ENCODE data around the gene EPC2.
"Not testable (repeated sequence)": the region's sequence is repeated elsewhere in the genome, so short reads cannot be mapped to it uniquely, and the experiment has no call there.

The EPC2 gene

GRCh38 chr2:148739454-148740105 is 95.0 kb downstream of the EPC2 start:
- no peaks in the 10 kb centered on the region for H3K27me3 ChIP-seq (ENCODE audit: low read depth)
- peaks cover 13% of the 10 kb centered on the region for H3K4me1 ChIP-seq
- in situ Hi-C loops (cut with MboI; ENCODE audit: low sequenced_read_pairs): no loop called here
- no peak overlapping the region for H3K4me3 ChIP-seq
- H3K36me3 ChIP-seq (replicated peaks): no peaks in the 10 kb centered on the region
- DNase-seq (ENCODE audit: low spot score in 2 of 2): no peak
- no peaks in the 10 kb centered on the region for H3K9me3 ChIP-seq

GRCh38 chr2:148742373-148742772 is 97.8 kb downstream of the EPC2 start:
- in situ Hi-C loops (cut with MboI; ENCODE audit: low sequenced_read_pairs): no loop called here
- no peaks in the 10 kb centered on the region for H3K36me3 ChIP-seq (replicated peaks)
- H3K27me3 ChIP-seq (ENCODE audit: low read depth): no peaks in the 10 kb centered on the region
- no peak overlapping the region for H3K4me3 ChIP-seq
- no peaks in the 10 kb centered on the region for H3K9me3 ChIP-seq
- no peak for DNase-seq (ENCODE audit: low spot score in 2 of 2)
- H3K4me1 ChIP-seq: peaks cover 18% of the 10 kb centered on the region

GRCh38 chr2:148745151-148745851 is 100.8 kb downstream of the EPC2 start:
- peak; percentile 29 to 96 for DNase-seq (ENCODE audit: low spot score in 2 of 2)
- Histone ChIP-seq H3K4me3 (no peak overlapping the region), H3K4me1 (peaks cover 18% of the 10 kb centered on the region), H3K9me3 (no peaks in the 10 kb centered on the region), H3K27me3 (ENCODE audit: low read depth) (no peaks in the 10 kb centered on the region), H3K36me3 (replicated peaks) (no peaks in the 10 kb centered on the region)
- in situ Hi-C loops (cut with MboI; ENCODE audit: low sequenced_read_pairs): no loop called here

GRCh38 chr2:148746973-148747372 is 102.4 kb downstream of the EPC2 start:
- H3K27me3 ChIP-seq (ENCODE audit: low read depth): no peaks in the 10 kb centered on the region
- no peaks in the 10 kb centered on the region for H3K9me3 ChIP-seq
- H3K4me1 ChIP-seq: peaks cover 17% of the 10 kb centered on the region
- no peak overlapping the region for H3K4me3 ChIP-seq
- no peaks in the 10 kb centered on the region for H3K36me3 ChIP-seq (replicated peaks)
- DNase-seq (ENCODE audit: low spot score in 2 of 2): no peak
- in situ Hi-C loops (cut with MboI; ENCODE audit: low sequenced_read_pairs): no loop called here

- no peaks in the 10 kb centered on the region for H3K9me3 ChIP-seq
- no peak for DNase-seq (ENCODE audit: low spot score in 2 of 2)
- no peaks in the 10 kb centered on the region for H3K36me3 ChIP-seq (replicated peaks)
- no peak overlapping the region for H3K4me3 ChIP-seq
- no peaks in the 10 kb centered on the region for H3K27me3 ChIP-seq (ENCODE audit: low read depth)
- in situ Hi-C loops (cut with MboI; ENCODE audit: low sequenced_read_pairs): no loop called here
- H3K4me1 ChIP-seq: no peaks in the 10 kb centered on the region
Observed at GRCh38 chr2:148751907-148752306, 107.4 kb downstream of the EPC2 start.

- in situ Hi-C loops (cut with MboI; ENCODE audit: low sequenced_read_pairs): no loop called here
- Histone ChIP-seq H3K36me3 (replicated peaks) (no peaks in the 10 kb centered on the region), H3K4me1 (no peaks in the 10 kb centered on the region), H3K27me3 (ENCODE audit: low read depth) (no peaks in the 10 kb centered on the region), H3K4me3 (no peak overlapping the region), H3K9me3 (no peaks in the 10 kb centered on the region)
- DNase-seq (ENCODE audit: low spot score in 2 of 2): no peak
Observed at GRCh38 chr2:148752977-148753376, 108.4 kb downstream of the EPC2 start.

- no peak for DNase-seq (ENCODE audit: low spot score in 2 of 2)
Observed at GRCh38 chr2:148754864-148755263, 110.3 kb downstream of the EPC2 start.

GRCh38 chr2:148756292-148756975 is 111.9 kb downstream of the EPC2 start:
- no peak for DNase-seq (ENCODE audit: low spot score in 2 of 2)
- no peak overlapping the region for H3K4me3 ChIP-seq
- H3K27me3 ChIP-seq (ENCODE audit: low read depth): no peaks in the 10 kb centered on the region
- no peaks in the 10 kb centered on the region for H3K36me3 ChIP-seq (replicated peaks)
- in situ Hi-C loops (cut with MboI; ENCODE audit: low sequenced_read_pairs): no loop called here
- no peaks in the 10 kb centered on the region for H3K9me3 ChIP-seq
- no peaks in the 10 kb centered on the region for H3K4me1 ChIP-seq

More at GRCh38 chr2:148754864-148755263, 110.3 kb downstream of the EPC2 start:
- Histone ChIP-seq H3K9me3 (no peaks in the 10 kb centered on the region), H3K36me3 (replicated peaks) (no peaks in the 10 kb centered on the region), H3K27me3 (ENCODE audit: low read depth) (no peaks in the 10 kb centered on the region), H3K4me1 (no peaks in the 10 kb centered on the region), H3K4me3 (no peak overlapping the region)
- in situ Hi-C loops (cut with MboI; ENCODE audit: low sequenced_read_pairs): no loop called here

GRCh38 chr2:148764815-148765214 is 120.3 kb downstream of the EPC2 start:
- Histone ChIP-seq H3K36me3 (replicated peaks) (peaks cover 7% of the 10 kb centered on the region; the same call in 1 of the 2 replicates), H3K9me3 (no peaks in the 10 kb centered on the region), H3K4me3 (no peak overlapping the region), H3K4me1 (no peaks in the 10 kb centered on the region), H3K27me3 (ENCODE audit: low read depth) (no peaks in the 10 kb centered on the region)
- in situ Hi-C loops (cut with MboI; ENCODE audit: low sequenced_read_pairs): no loop called here
- no peak for DNase-seq (ENCODE audit: low spot score in 2 of 2)

- in situ Hi-C loops (cut with MboI; ENCODE audit: low sequenced_read_pairs): no loop called here
- Histone ChIP-seq H3K4me3 (no peak overlapping the region), H3K4me1 (no peaks in the 10 kb centered on the region), H3K36me3 (replicated peaks) (peaks cover 20% of the 10 kb centered on the region), H3K27me3 (ENCODE audit: low read depth) (no peaks in the 10 kb centered on the region), H3K9me3 (no peaks in the 10 kb centered on the region)
- no peak for DNase-seq (ENCODE audit: low spot score in 2 of 2)
Observed at GRCh38 chr2:148770047-148770446, 125.5 kb downstream of the EPC2 start.

GRCh38 chr2:148781544-148781943 is 137.0 kb downstream of the EPC2 start:
- Histone ChIP-seq H3K27me3 (ENCODE audit: low read depth) (no peaks in the 10 kb centered on the region), H3K36me3 (replicated peaks) (peaks cover 16% of the 10 kb centered on the region; the same call in 1 of the 2 replicates), H3K4me1 (no peaks in the 10 kb centered on the region), H3K4me3 (no peak overlapping the region), H3K9me3 (no peaks in the 10 kb centered on the region)
- in situ Hi-C loops (cut with MboI; ENCODE audit: low sequenced_read_pairs): no loop called here
- DNase-seq (ENCODE audit: low spot score in 2 of 2): no peak

- Histone ChIP-seq H3K36me3 (replicated peaks) (peaks cover 6% of the 10 kb centered on the region; the same call in 1 of the 2 replicates), H3K4me1 (no peaks in the 10 kb centered on the region), H3K9me3 (no peaks in the 10 kb centered on the region), H3K4me3 (no peak overlapping the region), H3K27me3 (ENCODE audit: low read depth) (no peaks in the 10 kb centered on the region)
- in situ Hi-C loops (cut with MboI; ENCODE audit: low sequenced_read_pairs): no loop called here
- no peak for DNase-seq (ENCODE audit: low spot score in 2 of 2)
Observed at GRCh38 chr2:148789059-148789458, 144.5 kb downstream of the EPC2 start.

GRCh38 chr2:148790172-148790571 is 145.6 kb downstream of the EPC2 start:
- H3K4me3 ChIP-seq; H3K36me3 ChIP-seq (replicated peaks); in situ Hi-C loops (cut with MboI; ENCODE audit: low sequenced_read_pairs); H3K27me3 ChIP-seq (ENCODE audit: low read depth); DNase-seq (ENCODE audit: low spot score in 2 of 2); H3K4me1 ChIP-seq; H3K9me3 ChIP-seq: not testable (repeated sequence)

- H3K4me1 ChIP-seq: no peaks in the 10 kb centered on the region
- H3K4me3 ChIP-seq: no peak overlapping the region
- H3K9me3 ChIP-seq: no peaks in the 10 kb centered on the region
- no peaks in the 10 kb centered on the region for H3K36me3 ChIP-seq (replicated peaks)
- H3K27me3 ChIP-seq (ENCODE audit: low read depth): no peaks in the 10 kb centered on the region
- in situ Hi-C loops (cut with MboI; ENCODE audit: low sequenced_read_pairs): no loop called here
- DNase-seq (ENCODE audit: low spot score in 2 of 2): no peak
Observed at GRCh38 chr2:148794558-148794957, 150.0 kb downstream of the EPC2 start.
